H9 (cell line): ENCODE results near the gene SYT11. TPM values are rescaled to one million over a fixed set of nuclear protein-coding genes. Genes with fewer than 3 reads are reported as not detected.

ENCODE experiments used
- DNase-seq: peaks from one replicate; pipeline ENCODE4 v3.0.0-alpha.2; 2017
- H2AFZ ChIP-seq: one replicate; pipeline ENCODE4 v1.6.1; 2013; ENCODE audit warnings: mild to moderate bottlenecking, low read length, control low read depth, moderate library complexity
- H2AK5ac ChIP-seq: 2 replicates; pipeline ENCODE4 v1.6.1; 2013; ENCODE audit warnings: low read length, control low read depth, mixed read lengths; ENCODE audit not compliant: insufficient read length
- H2BK120ac ChIP-seq: one replicate; pipeline ENCODE4 v1.6.1; 2013; ENCODE audit warnings: low read depth, mild to moderate bottlenecking, low read length, control low read depth, inconsistent platforms; ENCODE audit not compliant: poor library complexity, severe bottlenecking
- H2BK12ac ChIP-seq: 2 replicates; pipeline ENCODE4 v1.6.1; 2013; ENCODE audit warnings: low read length, control low read depth, mixed read lengths, low read depth; ENCODE audit not compliant: insufficient read length
- H2BK15ac ChIP-seq: 2 replicates; pipeline ENCODE4 v1.6.1; 2013; ENCODE audit warnings: low read depth, low read length, control low read depth
- H2BK20ac ChIP-seq: one replicate; pipeline ENCODE4 v1.6.1; 2013; ENCODE audit warnings: low read depth, mild to moderate bottlenecking, low read length, control low read depth, inconsistent platforms; ENCODE audit not compliant: poor library complexity, severe bottlenecking
- H2BK5ac ChIP-seq: 2 replicates; pipeline ENCODE4 v1.6.1; 2013; ENCODE audit warnings: low read length, control low read depth, mixed read lengths; ENCODE audit not compliant: insufficient read length
- H3K14ac ChIP-seq: 2 replicates; pipeline ENCODE4 v1.6.1; 2013; ENCODE audit warnings: low read length, control low read depth; ENCODE audit not compliant: insufficient read depth
- H3K18ac ChIP-seq: 2 replicates; pipeline ENCODE4 v1.6.1; 2013; ENCODE audit warnings: low read depth, mild to moderate bottlenecking, mixed read lengths, low read length, control low read depth; ENCODE audit not compliant: insufficient read length
- H3K23ac ChIP-seq: 2 replicates; pipeline ENCODE4 v1.6.1; 2013; ENCODE audit warnings: low read length, control low read depth, mixed read lengths, low read depth; ENCODE audit not compliant: insufficient read length
- H3K23me2 ChIP-seq: 2 replicates; pipeline ENCODE4 v1.6.1; 2013; ENCODE audit warnings: low read depth, mild to moderate bottlenecking, mixed read lengths, low read length, control low read depth; ENCODE audit not compliant: insufficient read length, poor library complexity, severe bottlenecking
- H3K27ac ChIP-seq: 2 replicates; pipeline ENCODE4 v1.5.1; 2013; ENCODE audit warnings: low read length, control low read depth, mixed read lengths, low read depth; ENCODE audit not compliant: insufficient read length
- H3K27me3 ChIP-seq: 2 replicates; pipeline ENCODE4 v1.6.1; 2013; ENCODE audit warnings: low read length, control low read depth, inconsistent platforms; ENCODE audit not compliant: insufficient read depth
- H3K4ac ChIP-seq: 2 replicates; pipeline ENCODE4 v1.6.1; 2013; ENCODE audit warnings: low read depth, mild to moderate bottlenecking, control low read depth, inconsistent platforms, low read length, moderate library complexity
- H3K4me1 ChIP-seq: 2 replicates; pipeline ENCODE4 v1.6.1; 2013; ENCODE audit warnings: low read length, control low read depth, inconsistent platforms; ENCODE audit not compliant: insufficient read depth
- H3K4me2 ChIP-seq: 2 replicates; pipeline ENCODE4 v1.6.1; 2013; ENCODE audit warnings: low read length, control low read depth, mixed read lengths; ENCODE audit not compliant: insufficient read length, insufficient read depth
- H3K56ac ChIP-seq: 2 replicates; pipeline ENCODE4 v1.6.1; 2013; ENCODE audit warnings: low read depth, mild to moderate bottlenecking, mixed read lengths, low read length, control low read depth; ENCODE audit not compliant: insufficient read length
- H3K79me1 ChIP-seq: 2 replicates; pipeline ENCODE4 v1.6.1; 2013; ENCODE audit warnings: low read depth, mild to moderate bottlenecking, moderate library complexity, low read length, control low read depth, inconsistent platforms; ENCODE audit not compliant: insufficient read depth, poor library complexity, severe bottlenecking
- H3K79me2 ChIP-seq: 2 replicates; pipeline ENCODE4 v1.6.1; 2013; ENCODE audit warnings: low read length, control low read depth, inconsistent platforms; ENCODE audit not compliant: insufficient read depth
- H3K9ac ChIP-seq: 2 replicates; pipeline ENCODE4 v1.6.1; 2013; ENCODE audit warnings: low read length, control low read depth, mixed read lengths; ENCODE audit not compliant: insufficient read length; ENCODE audit errors: extremely low read depth
- H3K9me3 ChIP-seq: one replicate; pipeline ENCODE4 v1.6.1; 2013; ENCODE audit warnings: low read depth, low read length, inconsistent platforms; ENCODE audit not compliant: control insufficient read depth
- H3T11ph ChIP-seq: one replicate; pipeline ENCODE4 v1.6.1; 2013; ENCODE audit warnings: mild to moderate bottlenecking, low read length, control low read depth, inconsistent platforms
- H4K20me1 ChIP-seq: one replicate; pipeline ENCODE4 v1.6.1; 2013; ENCODE audit not compliant: control insufficient read depth, insufficient read length, insufficient read depth
- H4K5ac ChIP-seq: 2 replicates; pipeline ENCODE4 v1.6.1; 2013; ENCODE audit warnings: low read depth, mild to moderate bottlenecking, mixed read lengths, low read length, control low read depth; ENCODE audit not compliant: insufficient read length
- H4K8ac ChIP-seq: replicated peaks from 2 replicates; pipeline ENCODE4 v1.6.1; 2013; ENCODE audit warnings: low read length, control low read depth, mixed read lengths, low read depth; ENCODE audit not compliant: insufficient read length
- H4K91ac ChIP-seq: 2 replicates; pipeline ENCODE4 v1.6.1; 2013; ENCODE audit warnings: low read depth, mild to moderate bottlenecking, moderate library complexity, mixed read lengths, low read length, control low read depth; ENCODE audit not compliant: insufficient read length
- H3K27ac Mint-ChIP-seq, 3 experiments: 2 replicates in 2 of 3; 3 replicates in 1 of 3; pipeline ENCODE4 v1.8.0; 2020 to 2021; ENCODE audit warnings: mixed read lengths in 3 of 3, mild to moderate bottlenecking in 1 of 3, moderate library complexity in 1 of 3
- H3K27me3 Mint-ChIP-seq: 2 replicates; pipeline ENCODE4 v1.8.0; 2021; ENCODE audit warnings: low read depth, mild to moderate bottlenecking, moderate library complexity, mixed read lengths
- H3K36me3 Mint-ChIP-seq, 3 experiments: 2 replicates in 2 of 3; 3 replicates in 1 of 3; pipeline ENCODE4 v1.8.0; 2020 to 2021; ENCODE audit warnings: low read depth in 3 of 3, mixed read lengths in 3 of 3; ENCODE audit not compliant: insufficient read depth in 1 of 3
- H3K4me1 Mint-ChIP-seq, 2 experiments: 2 replicates each; pipeline ENCODE4 v1.8.0; 2020; ENCODE audit warnings: mixed read lengths in 2 of 2
- H3K4me3 Mint-ChIP-seq, 2 experiments: 2 replicates in 1 of 2; 3 replicates in 1 of 2; pipeline ENCODE4 v1.8.0; 2020 to 2021; ENCODE audit warnings: mild to moderate bottlenecking in 2 of 2, mixed read lengths in 2 of 2, moderate library complexity in 1 of 2
- H3K9me3 Mint-ChIP-seq, 2 experiments: 2 replicates in 1 of 2; 3 replicates in 1 of 2; pipeline ENCODE4 v1.8.0; 2020; ENCODE audit warnings: mild to moderate bottlenecking in 2 of 2, mixed read lengths in 2 of 2, moderate library complexity in 1 of 2
- CTCF ChIP-seq: fragments of 200-600 bp; sonication (generic); conservative IDR thresholded peaks from 3 replicates; pipeline ENCODE4 v1.8.0; 2021; ENCODE audit warnings: antibody characterized with exemption, mild to moderate bottlenecking
- WGBS: extraction: QIAGEN DNeasy Blood & Tissue Kit; methylation state at CpG from one replicate; pipeline ENCODE4 v1.1.7; 2013; ENCODE audit warnings: missing lambda C conversion rate, low lambda C conversion rate, mixed read lengths; ENCODE audit not compliant: insufficient read length; ENCODE audit errors: extremely low coverage; 5-methylcytosine and 5-hydroxymethylcytosine counted together
- total RNA-seq: library from RNA; stranded (reverse); gene quantifications from 2 replicates; pipeline ENCODE4 v1.2.1, GENCODE V29; 2021

SYT11 gene
- total RNA-seq, 1 experiment from 2014 or later = 0.28 TPM

DNA sequence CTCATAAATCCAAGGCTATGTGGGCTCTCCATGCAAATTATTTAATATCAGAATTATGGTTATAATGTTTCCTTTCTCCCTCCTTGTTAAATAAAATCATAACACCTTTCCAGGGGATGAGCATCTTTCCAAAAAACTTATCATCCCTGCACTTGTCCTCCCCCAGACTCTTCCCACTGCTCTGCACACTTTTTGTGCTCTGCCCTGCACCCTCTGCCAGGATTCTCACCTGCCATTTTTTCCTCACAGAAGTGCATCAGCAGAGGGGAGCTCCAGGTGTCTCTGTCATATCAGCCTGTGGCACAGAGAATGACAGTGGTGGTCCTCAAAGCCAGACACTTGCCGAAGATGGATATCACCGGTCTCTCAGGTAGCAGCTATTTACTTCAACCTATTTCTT, 20.9 kb downstream of the SYT11 start:
- no peak overlapping the region for H3K27ac ChIP-seq
- no peak overlapping the region for H2AFZ ChIP-seq
- H4K20me1 ChIP-seq = no peaks in the 10 kb centered on the region
- no peaks in the 10 kb centered on the region for H3K9me3 Mint-ChIP-seq
- no peak for DNase-seq
- no peaks in the 10 kb centered on the region for H3K23me2 ChIP-seq
- no peak overlapping the region for H3K18ac ChIP-seq
- H4K5ac ChIP-seq = no peak overlapping the region
- no peaks in the 10 kb centered on the region for H3K79me2 ChIP-seq
- no peak overlapping the region for H2BK12ac ChIP-seq
- no peak overlapping the region for H2BK120ac ChIP-seq
- H3K4ac ChIP-seq = no peak overlapping the region
- no peak overlapping the region for H3K56ac ChIP-seq
- no peak overlapping the region for H4K8ac ChIP-seq
- H3K79me1 ChIP-seq = no peaks in the 10 kb centered on the region
- no peak overlapping the region for H3K9ac ChIP-seq
- peaks cover 3% of the 10 kb centered on the region for H3K27me3 Mint-ChIP-seq
- no peak overlapping the region for H3K4me2 ChIP-seq
- H3K4me1 ChIP-seq = no peaks in the 10 kb centered on the region
- H2AK5ac ChIP-seq = no peak overlapping the region
- no peak overlapping the region for H2BK20ac ChIP-seq
- H2BK15ac ChIP-seq = no peak overlapping the region
- H3K27me3 ChIP-seq = no peaks in the 10 kb centered on the region
- H3K4me1 Mint-ChIP-seq = peaks cover 8% of the 10 kb centered on the region in 2 experiments
- WGBS = no CpG with 5 or more reads among the region's 2 CpGs
- H3K23ac ChIP-seq = no peak overlapping the region
- H3K27ac Mint-ChIP-seq = no peak overlapping the region
- TF ChIP-seq CTCF = no peak
- H3K14ac ChIP-seq = no peak overlapping the region
- no peak overlapping the region for H4K91ac ChIP-seq
- H3K4me3 Mint-ChIP-seq = no peak overlapping the region
- H2BK5ac ChIP-seq = no peak overlapping the region
- no peak overlapping the region for H3T11ph ChIP-seq
- no peaks in the 10 kb centered on the region for H3K36me3 Mint-ChIP-seq
- no peaks in the 10 kb centered on the region for H3K9me3 ChIP-seq
